Hematopoietic multipotent progenitor cell treated with erythropoietin and hydrocortisone succinate and interleukin-3 and kit ligand, for 6 days (in vitro differentiated cells): ENCODE data around the gene PLEKHH3.

ENCODE experiments used
- DNase-seq: peaks from one replicate; pipeline ENCODE4 v3.0.0-alpha.2; 2015

The PLEKHH3 gene, protein sequence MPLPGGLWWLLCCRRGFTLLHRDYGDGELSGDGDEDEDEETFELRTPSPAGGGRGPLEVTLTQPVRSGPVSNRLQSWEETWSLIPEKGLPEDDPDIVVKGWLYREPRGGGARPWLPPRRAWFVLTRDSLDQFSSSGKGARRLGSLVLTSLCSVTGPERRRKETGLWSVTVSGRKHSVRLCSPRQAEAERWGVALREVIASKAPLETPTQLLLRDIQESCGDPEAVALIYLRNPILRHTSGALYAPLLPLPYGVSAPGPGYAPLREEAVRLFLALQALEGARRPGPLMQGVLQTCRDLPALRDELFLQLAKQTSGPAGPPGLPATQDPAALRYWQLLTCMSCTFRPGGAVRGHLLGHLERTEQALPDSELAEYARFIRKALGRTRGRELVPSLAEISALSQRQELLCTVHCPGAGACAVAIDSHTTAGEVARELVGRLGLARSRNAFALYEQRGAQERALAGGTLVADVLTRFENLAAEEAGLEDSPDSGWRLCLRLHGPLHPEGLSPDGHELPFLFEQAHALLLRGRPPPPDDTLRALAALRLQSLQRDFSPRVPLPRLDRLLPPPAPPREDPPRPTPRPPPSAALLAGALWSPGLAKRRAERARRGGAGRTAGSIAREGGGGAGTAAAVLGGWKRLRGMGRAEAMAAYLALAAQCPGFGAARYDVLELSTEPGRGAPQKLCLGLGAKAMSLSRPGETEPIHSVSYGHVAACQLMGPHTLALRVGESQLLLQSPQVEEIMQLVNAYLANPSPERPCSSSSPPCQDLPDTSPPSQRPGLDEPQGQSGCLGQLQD

DNA sequence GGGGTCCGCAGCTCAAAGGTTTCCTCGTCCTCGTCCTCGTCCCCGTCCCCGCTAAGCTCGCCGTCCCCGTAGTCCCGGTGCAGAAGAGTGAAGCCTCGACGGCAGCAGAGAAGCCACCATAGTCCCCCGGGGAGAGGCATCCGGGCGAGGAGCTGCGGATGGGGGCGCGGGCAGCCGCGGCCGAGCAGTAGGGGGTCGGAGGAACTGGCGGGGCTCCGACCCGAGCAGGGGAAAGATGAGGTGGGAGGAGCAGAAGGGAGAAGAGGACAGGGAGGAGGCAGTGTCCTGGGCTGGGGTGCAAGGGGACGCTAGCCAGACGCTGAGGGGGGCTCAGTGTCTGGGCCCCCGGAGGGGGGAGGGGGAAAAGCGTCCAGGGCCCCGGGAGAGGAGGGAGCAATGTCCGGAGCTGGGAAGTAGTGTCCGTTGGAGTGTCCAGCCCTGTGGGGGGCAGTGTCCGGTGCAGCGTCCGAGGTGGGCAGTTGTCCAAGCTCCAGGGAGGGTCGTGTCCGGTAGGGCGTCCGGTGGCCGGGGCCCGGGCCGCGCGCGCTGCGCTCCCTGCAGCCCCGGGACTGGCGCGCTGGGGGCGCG lies at the start of gene PLEKHH3:
PLEKHH3 (minus strand) TSS at position 571 of the 588 bp plus-strand sequence; CDS start at position 140, 431 bp downstream.
- DNase-seq, result peak; percentile 42

- DNase-seq, result no peak
Measured at GRCh38 chr17:42725143-42725542, 48.3 kb upstream of the PLEKHH3 start.

DNA sequence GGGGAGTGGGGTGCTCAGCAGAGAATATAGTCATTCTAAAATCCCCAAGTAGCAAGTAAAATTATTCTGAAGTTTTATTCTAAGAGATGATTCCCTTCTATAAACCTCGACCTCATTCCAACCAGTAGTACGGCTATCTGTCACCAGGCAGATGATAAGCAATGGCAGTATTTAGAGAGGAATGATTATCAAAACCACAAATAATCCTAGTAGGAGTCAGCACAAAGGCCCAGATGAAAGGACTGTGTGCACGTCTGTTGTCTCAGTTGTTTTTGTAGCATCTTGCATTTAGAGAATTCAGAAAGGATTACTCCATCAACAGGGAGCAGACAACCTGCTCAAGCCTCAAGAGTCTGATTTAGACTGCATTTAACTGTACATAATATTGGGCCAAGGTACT lies 46.8 kb upstream of the PLEKHH3 start:
- DNase-seq, result no peak

DNA sequence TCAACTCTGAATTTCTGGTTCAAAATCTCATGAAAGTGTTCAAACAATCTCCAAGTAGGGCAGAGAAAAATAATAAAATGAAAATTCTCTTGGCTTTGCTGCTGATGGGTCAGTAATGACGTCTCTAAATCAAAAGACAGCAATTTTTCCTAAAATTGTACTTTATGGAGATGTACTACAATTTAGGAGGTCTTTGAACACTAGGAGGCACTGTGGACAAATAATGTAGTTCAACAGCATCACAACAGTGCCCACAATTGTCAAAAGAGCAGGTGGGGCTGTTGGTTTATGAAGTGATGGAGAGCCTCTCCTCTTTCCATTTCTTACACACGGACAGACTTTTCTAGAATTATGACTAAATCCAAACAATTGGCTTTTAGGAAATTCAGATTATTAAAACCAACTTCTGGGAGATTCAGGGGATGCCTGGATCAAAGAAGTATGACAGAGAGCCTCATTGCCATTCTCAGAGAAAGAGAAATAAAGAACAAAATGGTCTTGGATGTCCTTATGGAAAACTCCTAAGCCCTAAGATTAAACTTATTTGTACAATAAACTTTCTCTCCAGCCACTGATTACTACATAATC lies 44.3 kb upstream of the PLEKHH3 start:
- DNase-seq, result peak; percentile 92

- DNase-seq, result no peak
Measured at GRCh38 chr17:42709561-42709960, 32.8 kb upstream of the PLEKHH3 start.

DNA sequence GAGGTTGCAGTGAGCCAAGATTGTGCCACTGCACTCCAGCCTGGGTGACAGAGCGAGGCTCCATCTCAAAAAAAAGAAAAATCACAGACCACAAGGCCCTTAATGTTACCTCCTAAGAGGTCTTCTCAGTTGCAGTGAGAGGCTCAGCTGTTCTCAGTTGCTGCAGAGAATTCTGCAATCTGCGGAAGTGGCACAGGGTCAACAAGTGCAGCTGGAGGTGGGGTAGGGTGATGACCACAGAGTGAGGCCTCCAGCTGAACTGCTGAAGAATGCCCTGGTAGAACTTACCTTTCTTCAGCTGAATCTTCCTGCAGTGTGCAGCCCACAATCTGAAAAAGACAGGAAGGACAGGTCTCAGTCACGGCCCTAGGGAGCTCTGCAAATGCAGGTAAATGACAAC lies 31.8 kb upstream of the PLEKHH3 start:
- no peak for DNase-seq

GRCh38 chr17:42706732-42707131 lies 29.9 kb upstream of the PLEKHH3 start:
- peak; percentile 85 for DNase-seq

- no peak for DNase-seq
Measured at GRCh38 chr17:42704837-42705494, 28.2 kb upstream of the PLEKHH3 start.

DNA sequence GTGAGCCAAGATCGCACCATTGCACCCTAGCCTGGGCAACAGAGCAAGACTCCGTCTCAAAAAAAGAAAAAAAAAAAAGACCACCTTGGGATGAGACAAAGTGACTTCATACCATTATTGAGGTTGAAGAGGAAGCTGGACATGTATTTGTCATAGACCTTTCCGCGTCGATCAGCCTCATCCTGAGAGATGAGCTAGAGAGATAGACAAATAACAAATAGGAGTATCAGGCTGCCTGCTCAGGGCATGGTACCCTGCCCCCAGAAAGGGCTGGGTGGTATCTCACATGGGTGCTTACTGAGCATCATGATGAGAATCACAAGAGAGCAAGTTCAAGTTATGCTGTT lies 27.7 kb upstream of the PLEKHH3 start:
- no peak for DNase-seq

DNA sequence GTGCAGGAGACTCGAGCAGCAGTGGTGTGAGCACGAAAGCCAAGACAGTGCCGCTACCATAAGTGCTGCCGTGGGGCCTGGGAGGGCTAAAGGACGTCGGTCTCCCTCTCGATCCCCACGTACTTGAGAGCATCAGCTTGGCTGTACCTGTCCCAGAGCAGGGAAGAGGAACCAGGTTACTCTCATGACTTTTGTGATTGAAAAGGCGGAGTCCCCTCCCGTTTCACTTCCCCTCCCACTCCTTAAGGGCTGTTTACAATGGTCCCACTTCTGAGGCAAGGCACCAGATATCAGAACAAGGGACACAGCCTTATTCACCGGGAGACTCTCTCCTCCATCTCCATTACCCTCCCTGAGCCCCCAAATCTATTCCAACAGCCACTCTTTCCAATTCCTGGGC lies 25.7 kb upstream of the PLEKHH3 start:
- no peak for DNase-seq

GRCh38 chr17:42700586-42701289 lies 23.9 kb upstream of the PLEKHH3 start:
- DNase-seq, result no peak

- DNase-seq, result no peak
Measured at GRCh38 chr17:42699415-42699740, 22.6 kb upstream of the PLEKHH3 start.

DNA sequence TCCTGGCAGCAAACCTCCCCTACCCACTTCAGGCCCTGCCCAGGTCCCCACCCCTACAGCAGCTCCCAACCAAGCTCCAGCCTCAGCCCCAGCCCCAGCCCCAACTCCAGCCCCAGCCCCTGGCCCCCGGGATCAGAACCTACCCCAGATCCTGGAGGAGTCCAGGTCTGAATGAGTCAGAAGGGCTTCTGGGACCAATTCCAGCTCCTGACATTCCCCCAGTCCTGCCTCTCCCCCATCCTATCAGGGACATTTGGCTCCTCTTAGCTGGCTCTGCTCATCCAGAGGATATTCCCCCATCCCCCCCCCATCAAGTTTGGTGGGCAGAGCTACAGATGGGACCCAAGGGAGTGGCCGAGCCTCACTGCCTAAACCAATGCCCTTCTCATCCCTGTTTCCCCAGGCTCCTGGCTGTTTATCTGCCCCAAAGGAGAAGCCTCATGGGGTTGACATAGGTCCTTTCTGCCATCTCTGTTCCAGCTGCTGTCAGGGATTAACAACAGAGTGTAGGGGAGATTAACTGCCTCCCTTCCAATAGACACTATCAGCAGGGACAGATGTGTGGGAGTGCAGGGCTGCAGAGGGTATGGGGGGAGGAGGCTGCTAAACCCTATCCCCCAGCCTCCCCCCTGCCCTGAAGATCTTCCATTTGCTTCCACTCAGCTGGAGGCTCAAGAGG lies 22.1 kb upstream of the PLEKHH3 start:
- peak; percentile 88 for DNase-seq

DNA sequence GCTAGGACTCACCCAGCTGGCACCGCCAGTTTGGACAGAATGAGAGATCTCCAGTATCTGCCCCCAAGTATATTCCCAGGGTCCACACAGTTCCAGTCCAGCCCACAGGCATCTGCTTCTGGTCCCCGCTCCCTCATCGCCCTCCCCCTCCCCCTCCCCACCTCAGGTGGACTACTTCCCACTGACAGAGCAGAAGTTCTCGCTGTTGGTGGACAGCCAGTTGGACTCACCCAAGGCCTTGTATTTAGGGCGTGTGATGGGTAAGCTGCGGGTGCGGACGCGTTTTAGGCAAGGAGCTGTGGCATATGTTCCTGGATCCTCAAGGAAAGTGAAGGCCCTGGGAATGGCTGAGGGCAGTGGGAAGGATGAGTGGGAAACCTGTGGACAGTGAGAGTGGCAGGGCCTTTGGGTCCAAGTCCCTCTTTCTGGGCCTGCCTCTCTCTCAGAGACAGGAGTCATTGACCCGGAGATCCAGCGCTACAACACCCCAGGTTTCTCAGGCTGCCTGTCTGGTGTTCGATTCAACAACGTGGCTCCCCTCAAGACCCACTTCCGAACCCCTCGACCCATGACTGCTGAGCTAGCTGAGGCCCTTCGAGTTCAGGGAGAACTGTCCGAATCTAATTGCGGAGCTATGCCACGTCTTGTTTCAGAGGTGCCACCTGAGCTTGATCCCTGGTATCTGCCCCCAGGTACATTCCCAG lies 20.5 kb upstream of the PLEKHH3 start:
- DNase-seq, result no peak

DNA sequence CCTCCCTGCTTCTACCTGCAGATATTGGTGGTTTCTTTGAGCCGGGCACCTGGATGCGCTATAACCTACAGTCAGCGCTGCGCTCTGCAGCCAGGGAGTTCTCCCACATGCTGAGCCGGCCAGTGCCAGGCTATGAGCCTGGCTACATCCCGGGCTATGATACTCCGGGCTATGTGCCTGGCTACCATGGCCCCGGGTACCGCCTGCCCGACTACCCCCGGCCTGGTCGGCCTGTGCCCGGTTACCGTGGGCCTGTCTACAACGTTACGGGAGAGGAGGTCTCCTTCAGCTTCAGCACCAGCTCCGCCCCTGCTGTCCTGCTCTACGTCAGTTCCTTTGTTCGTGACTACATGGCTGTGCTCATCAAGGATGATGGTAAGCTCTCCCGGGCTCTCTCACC lies 18.7 kb upstream of the PLEKHH3 start:
- no peak for DNase-seq

- no peak for DNase-seq
Measured at GRCh38 chr17:42694524-42694923, 17.7 kb upstream of the PLEKHH3 start.

DNA sequence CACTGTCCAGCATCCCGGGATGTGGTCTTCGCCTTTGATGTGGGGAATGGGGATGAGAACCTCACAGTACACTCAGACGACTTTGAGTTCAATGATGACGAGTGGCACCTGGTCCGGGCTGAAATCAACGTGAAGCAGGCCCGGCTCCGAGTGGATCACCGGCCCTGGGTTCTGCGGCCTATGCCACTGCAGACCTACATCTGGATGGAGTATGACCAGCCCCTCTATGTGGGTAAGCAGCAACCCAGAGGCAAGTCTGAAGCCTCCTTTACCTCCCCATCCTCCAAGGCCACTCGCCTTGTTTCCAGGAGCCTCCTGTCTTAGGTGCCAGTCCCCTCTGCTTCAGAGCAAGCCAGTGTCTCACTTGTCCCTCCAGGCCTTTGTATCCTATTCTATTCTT lies 15.7 kb upstream of the PLEKHH3 start:
- DNase-seq, result no peak

DNA sequence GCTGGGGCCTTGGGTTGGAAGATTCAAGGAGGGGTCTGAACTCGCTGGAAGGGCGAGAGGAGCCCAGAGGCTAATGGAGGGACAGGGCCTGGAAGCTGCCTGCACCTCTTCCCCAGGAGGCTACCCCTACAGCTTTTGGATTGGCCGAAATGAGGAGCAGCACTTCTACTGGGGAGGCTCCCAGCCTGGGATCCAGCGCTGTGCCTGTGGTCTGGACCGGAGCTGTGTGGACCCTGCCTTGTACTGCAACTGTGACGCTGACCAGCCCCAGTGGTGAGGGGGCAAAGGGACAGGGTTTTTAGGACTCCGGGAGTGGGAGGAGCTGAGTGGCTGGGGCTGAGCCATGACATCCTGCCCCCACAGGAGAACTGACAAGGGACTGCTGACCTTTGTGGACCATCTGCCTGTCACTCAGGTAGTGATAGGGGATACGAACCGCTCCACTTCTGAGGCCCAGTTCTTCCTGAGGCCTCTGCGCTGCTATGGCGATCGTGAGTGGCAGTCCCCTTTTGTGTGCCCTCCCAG lies 14.3 kb upstream of the PLEKHH3 start:
- no peak for DNase-seq

- DNase-seq, result no peak
Measured at GRCh38 chr17:42690596-42690995, 13.8 kb upstream of the PLEKHH3 start.

- no peak for DNase-seq
Measured at GRCh38 chr17:42687707-42688320, 11.0 kb upstream of the PLEKHH3 start.
